ENCODE measurements around the gene APOC3. TPM values are rescaled to one million over a fixed set of nuclear protein-coding genes. Genes with fewer than 3 reads are reported as not detected.

Gene APOC3
- total RNA-seq, 4 donors from 2014 or later: 1.1 TPM; not detected in 3

DNA sequence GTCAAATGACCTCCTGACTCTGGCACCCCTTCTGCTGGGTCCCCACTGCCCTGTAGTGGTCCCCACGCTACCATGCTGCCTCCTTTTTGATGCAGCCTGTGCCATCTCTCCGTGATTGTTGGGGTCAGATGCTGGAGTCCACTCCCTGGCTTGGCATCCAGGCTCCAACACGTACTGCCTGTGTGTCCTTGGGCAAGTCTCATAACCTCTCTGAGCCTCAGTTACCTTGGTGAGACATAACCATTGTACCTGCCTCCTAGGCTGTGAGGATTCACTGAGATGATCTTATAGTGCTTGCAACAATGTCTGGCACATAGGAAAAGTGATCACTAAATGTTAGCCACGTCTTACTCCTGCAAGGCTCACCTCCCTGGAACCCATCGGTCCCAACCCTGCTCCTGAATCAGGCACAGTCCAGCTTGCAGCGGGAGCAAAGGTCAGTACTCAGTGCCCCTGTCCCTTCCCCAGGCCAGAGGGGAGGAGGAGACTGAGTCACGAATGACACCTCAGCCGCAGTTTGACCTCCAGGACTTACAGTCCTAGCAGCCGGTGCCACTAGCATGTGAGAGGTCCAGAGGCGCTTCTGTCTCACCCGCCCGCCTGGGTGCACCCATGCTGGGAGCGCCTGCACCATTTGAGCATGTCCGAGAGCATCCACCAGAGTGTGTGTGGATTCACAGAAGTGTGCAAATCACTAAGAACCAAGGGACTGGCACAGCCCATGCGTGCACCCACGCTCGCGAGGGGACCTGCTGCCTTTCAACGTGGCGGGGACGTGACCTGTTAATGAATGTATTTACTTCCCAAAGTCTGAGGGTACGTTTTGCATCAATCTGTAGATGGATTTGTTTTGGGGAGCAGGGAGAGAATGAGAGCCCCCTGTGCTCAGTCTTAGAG lies 3.6 kb upstream of the APOC3 start:
- no peak for ATAC-seq
- WGBS, 2 donors (ENCODE audit: low coverage in 1 of 2): 82 to 84% methylated on average over 5 to 9 of the region's 22 CpGs
- no peaks in the 10 kb centered on the region for H3K4me1 ChIP-seq

DNA sequence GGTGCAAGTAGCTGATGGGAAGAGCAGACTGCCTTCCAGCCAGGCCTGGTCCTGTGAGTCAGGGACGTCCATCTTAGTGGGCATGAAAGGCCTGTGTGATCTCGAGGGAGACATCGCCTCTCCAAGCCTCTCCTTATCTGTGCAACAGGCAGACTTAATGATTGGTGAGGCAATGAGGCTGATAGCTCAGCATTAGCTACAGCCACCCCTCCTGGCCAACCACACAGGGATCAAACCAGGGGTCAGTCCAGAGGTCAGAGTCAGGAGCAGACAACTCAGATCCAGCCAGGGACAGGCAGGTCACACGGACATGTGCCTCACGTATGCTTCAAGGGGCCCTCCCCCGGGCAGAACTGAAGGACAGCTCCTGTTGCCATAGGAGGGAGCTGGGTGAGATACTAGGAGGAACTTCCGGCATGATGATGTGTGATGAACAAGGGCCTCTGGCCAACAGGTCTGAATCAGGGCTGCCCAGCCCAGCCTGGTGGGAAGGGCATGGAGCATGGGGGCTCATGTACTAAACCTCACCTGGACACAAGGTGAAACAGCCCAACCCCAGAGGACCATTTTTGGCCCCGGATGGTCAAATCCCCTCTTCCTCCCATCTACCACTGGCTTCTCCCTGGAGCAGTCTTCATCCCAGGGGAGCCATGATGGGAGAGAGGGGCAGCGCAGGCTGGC lies 2.8 kb upstream of the APOC3 start:
- Histone ChIP-seq H3K36me3 (no peaks in the 10 kb centered on the region), H3K27ac (no peak overlapping the region), H3K4me1 (no peaks in the 10 kb centered on the region), H3K4me3 (no peak overlapping the region), H3K9me3 (no peaks in the 10 kb centered on the region), H3K27me3 (no peaks in the 10 kb centered on the region)
- ATAC-seq: no peak
- 65% methylated on average over 3 of the region's 9 CpGs; no CpG with 5 or more reads in 1 of the 2 donors for WGBS, 2 donors (ENCODE audit: low coverage in 1 of 2)
- TF ChIP-seq EP300 (IDR thresholded peaks at IDR 0.05): no peak
- TF ChIP-seq POLR2A (IDR thresholded peaks at IDR 0.05): no peak
- TF ChIP-seq POLR2AphosphoS5 (IDR thresholded peaks at IDR 0.05): no peak
- TF ChIP-seq, protein P1, sequence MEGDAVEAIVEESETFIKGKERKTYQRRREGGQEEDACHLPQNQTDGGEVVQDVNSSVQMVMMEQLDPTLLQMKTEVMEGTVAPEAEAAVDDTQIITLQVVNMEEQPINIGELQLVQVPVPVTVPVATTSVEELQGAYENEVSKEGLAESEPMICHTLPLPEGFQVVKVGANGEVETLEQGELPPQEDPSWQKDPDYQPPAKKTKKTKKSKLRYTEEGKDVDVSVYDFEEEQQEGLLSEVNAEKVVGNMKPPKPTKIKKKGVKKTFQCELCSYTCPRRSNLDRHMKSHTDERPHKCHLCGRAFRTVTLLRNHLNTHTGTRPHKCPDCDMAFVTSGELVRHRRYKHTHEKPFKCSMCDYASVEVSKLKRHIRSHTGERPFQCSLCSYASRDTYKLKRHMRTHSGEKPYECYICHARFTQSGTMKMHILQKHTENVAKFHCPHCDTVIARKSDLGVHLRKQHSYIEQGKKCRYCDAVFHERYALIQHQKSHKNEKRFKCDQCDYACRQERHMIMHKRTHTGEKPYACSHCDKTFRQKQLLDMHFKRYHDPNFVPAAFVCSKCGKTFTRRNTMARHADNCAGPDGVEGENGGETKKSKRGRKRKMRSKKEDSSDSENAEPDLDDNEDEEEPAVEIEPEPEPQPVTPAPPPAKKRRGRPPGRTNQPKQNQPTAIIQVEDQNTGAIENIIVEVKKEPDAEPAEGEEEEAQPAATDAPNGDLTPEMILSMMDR (IDR thresholded peaks at IDR 0.05): no peak

More for the DNA sequence above, 3.6 kb upstream of the APOC3 start:
- no peaks in the 10 kb centered on the region for H3K27me3 ChIP-seq
- no peaks in the 10 kb centered on the region for H3K9me3 ChIP-seq
- H3K4me3 ChIP-seq: no peak overlapping the region
- TF ChIP-seq EP300 (IDR thresholded peaks at IDR 0.05) (no peak), POLR2AphosphoS5 (IDR thresholded peaks at IDR 0.05) (no peak), POLR2A (IDR thresholded peaks at IDR 0.05) (no peak)
- TF ChIP-seq, protein P1 (IDR thresholded peaks at IDR 0.05): no peak
- no peaks in the 10 kb centered on the region for H3K36me3 ChIP-seq
- no peak overlapping the region for H3K27ac ChIP-seq

DNA sequence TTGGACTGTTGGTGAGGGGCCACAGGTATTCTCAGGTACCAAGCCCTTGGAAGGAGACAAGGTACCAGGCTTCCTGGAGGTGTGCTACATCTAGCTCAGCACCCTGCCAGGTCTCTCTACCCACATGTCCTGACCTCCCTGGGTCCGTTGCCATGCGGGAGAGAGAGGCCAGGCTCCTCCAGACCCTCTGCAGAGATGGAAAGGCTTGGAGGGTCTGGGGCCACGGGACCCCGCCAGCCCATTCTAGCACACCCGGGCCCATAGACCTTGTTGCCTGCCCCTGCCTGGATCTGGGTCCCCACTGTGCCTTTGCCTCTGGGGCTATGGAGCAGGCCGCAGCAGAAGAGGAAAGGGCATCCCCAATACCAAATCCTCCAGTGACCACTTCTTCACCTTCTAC lies 2.2 kb upstream of the APOC3 start:
- WGBS, 2 donors (ENCODE audit: low coverage in 1 of 2): no CpG with 5 or more reads among the region's 6 CpGs
- no peaks in the 10 kb centered on the region for H3K9me3 ChIP-seq
- H3K36me3 ChIP-seq: no peaks in the 10 kb centered on the region
- no peak overlapping the region for H3K27ac ChIP-seq
- no peaks in the 10 kb centered on the region for H3K4me1 ChIP-seq
- no peak overlapping the region for H3K4me3 ChIP-seq
- no peak for ATAC-seq
- no peaks in the 10 kb centered on the region for H3K27me3 ChIP-seq
- TF ChIP-seq, protein P1 (IDR thresholded peaks at IDR 0.05): no peak
- TF ChIP-seq POLR2A (IDR thresholded peaks at IDR 0.05) (no peak), POLR2AphosphoS5 (IDR thresholded peaks at IDR 0.05) (no peak), EP300 (IDR thresholded peaks at IDR 0.05) (no peak)

GRCh38 chr11:116828632-116829524 lies 829 bp upstream of the APOC3 start:
- H3K4me1 ChIP-seq: no peaks in the 10 kb centered on the region
- WGBS, 2 donors (ENCODE audit: low coverage in 1 of 2): 60 to 72% methylated on average over 1 to 5 of the region's 16 CpGs

More at GRCh38 chr11:116828632-116829524, 829 bp upstream of the APOC3 start:
- H3K36me3 ChIP-seq: no peaks in the 10 kb centered on the region
- TF ChIP-seq POLR2AphosphoS5 (IDR thresholded peaks at IDR 0.05) (no peak), EP300 (IDR thresholded peaks at IDR 0.05) (no peak), POLR2A (IDR thresholded peaks at IDR 0.05) (no peak)
- TF ChIP-seq, protein P1 (IDR thresholded peaks at IDR 0.05): no peak
- no peaks in the 10 kb centered on the region for H3K9me3 ChIP-seq
- H3K4me3 ChIP-seq: no peak overlapping the region
- no peak overlapping the region for H3K27ac ChIP-seq
- no peaks in the 10 kb centered on the region for H3K27me3 ChIP-seq
- ATAC-seq: no peak

All from gastroesophageal sphincter (tissue), 4 donors.